ENCODE measurements around the gene XYLT1. TPM values are rescaled to one million over a fixed set of nuclear protein-coding genes. Genes with fewer than 3 reads are reported as not detected.

The XYLT1 gene
- total and polyA plus RNA-seq, 2 of the 13 experiments (the other 11 are each of a cell fraction or from before 2014, with no cell fraction given), result not detected

GRCh38 chr16:17171250-17172143 lies 299.3 kb downstream of the XYLT1 start (continued):
- no peak for TF ChIP-seq MEIS1 (CRISPR knock-in tag; IDR thresholded peaks at IDR 0.05; ENCODE audit: borderline replicate concordance)
- peak; percentile 71; the same call in 1 of the 2 replicates for TF ChIP-seq MIER2 (CRISPR knock-in tag; IDR thresholded peaks at IDR 0.05)
- TF ChIP-seq, protein P1, sequence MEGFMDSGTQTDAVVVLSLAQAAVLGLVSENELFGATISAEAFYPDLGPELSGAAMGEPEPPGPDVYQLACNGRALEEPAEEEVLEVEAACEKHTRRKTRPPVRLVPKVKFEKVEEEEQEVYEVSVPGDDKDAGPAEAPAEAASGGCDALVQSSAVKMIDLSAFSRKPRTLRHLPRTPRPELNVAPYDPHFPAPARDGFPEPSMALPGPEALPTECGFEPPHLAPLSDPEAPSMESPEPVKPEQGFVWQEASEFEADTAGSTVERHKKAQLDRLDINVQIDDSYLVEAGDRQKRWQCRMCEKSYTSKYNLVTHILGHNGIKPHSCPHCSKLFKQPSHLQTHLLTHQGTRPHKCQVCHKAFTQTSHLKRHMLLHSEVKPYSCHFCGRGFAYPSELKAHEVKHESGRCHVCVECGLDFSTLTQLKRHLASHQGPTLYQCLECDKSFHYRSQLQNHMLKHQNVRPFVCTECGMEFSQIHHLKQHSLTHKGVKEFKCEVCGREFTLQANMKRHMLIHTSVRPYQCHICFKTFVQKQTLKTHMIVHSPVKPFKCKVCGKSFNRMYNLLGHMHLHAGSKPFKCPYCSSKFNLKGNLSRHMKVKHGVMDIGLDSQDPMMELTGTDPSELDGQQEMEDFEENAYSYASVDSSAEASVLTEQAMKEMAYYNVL (CRISPR knock-in tag; IDR thresholded peaks at IDR 0.05; ENCODE audit: borderline replicate concordance), result no peak
- TF ChIP-seq, protein P2, sequence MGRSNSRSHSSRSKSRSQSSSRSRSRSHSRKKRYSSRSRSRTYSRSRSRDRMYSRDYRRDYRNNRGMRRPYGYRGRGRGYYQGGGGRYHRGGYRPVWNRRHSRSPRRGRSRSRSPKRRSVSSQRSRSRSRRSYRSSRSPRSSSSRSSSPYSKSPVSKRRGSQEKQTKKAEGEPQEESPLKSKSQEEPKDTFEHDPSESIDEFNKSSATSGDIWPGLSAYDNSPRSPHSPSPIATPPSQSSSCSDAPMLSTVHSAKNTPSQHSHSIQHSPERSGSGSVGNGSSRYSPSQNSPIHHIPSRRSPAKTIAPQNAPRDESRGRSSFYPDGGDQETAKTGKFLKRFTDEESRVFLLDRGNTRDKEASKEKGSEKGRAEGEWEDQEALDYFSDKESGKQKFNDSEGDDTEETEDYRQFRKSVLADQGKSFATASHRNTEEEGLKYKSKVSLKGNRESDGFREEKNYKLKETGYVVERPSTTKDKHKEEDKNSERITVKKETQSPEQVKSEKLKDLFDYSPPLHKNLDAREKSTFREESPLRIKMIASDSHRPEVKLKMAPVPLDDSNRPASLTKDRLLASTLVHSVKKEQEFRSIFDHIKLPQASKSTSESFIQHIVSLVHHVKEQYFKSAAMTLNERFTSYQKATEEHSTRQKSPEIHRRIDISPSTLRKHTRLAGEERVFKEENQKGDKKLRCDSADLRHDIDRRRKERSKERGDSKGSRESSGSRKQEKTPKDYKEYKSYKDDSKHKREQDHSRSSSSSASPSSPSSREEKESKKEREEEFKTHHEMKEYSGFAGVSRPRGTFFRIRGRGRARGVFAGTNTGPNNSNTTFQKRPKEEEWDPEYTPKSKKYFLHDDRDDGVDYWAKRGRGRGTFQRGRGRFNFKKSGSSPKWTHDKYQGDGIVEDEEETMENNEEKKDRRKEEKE (IDR thresholded peaks at IDR 0.05), result no peak
- no peak for TF ChIP-seq ZBTB8A (CRISPR knock-in tag; IDR thresholded peaks at IDR 0.05; ENCODE audit: borderline replicate concordance, low read depth)
- 0 out of 2 replicates have a peak, but pooled peaks have one; percentile 22 for TF ChIP-seq NR2F6 (IDR thresholded peaks at IDR 0.05)
- no peak for TF ChIP-seq NR2F6 (CRISPR knock-in tag; IDR thresholded peaks at IDR 0.05)
- no peak for TF ChIP-seq CHD2 (IDR thresholded peaks at IDR 0.05; ENCODE audit: low read depth, low read length)
- TF ChIP-seq ZNF460 (CRISPR knock-in tag; IDR thresholded peaks at IDR 0.05; ENCODE audit: borderline replicate concordance), result no peak
- no peak for TF ChIP-seq ZNF160 (CRISPR knock-in tag; IDR thresholded peaks at IDR 0.05)
- TF ChIP-seq GATAD2A (CRISPR knock-in tag; IDR thresholded peaks at IDR 0.05), result peak; percentile 79
- TF ChIP-seq REPIN1 (CRISPR knock-in tag; IDR thresholded peaks at IDR 0.05; ENCODE audit: borderline replicate concordance, low read depth), result no peak
- no peak for TF ChIP-seq PITX1 (CRISPR knock-in tag; IDR thresholded peaks at IDR 0.05)
- TF ChIP-seq ZNF18 (CRISPR knock-in tag; IDR thresholded peaks at IDR 0.05; ENCODE audit: insufficient replicate concordance), result no peak
- TF ChIP-seq MAX (IDR thresholded peaks at IDR 0.05), result 0 out of 2 replicates have a peak, but pooled peaks have one; percentile 18
- no peak for TF ChIP-seq TRIM22 (IDR thresholded peaks at IDR 0.05)
- TF ChIP-seq FOSL2 (CRISPR knock-in tag; IDR thresholded peaks at IDR 0.05), result peak; percentile 43; the same call in 1 of the 2 replicates
- no peak for TF ChIP-seq NONO (IDR thresholded peaks at IDR 0.05)
- no peak for TF ChIP-seq NONO (CRISPR knock-in tag; conservative IDR thresholded peaks at IDR 0.05)
- TF ChIP-seq GABPA (IDR thresholded peaks at IDR 0.05; ENCODE audit: low read depth, low read length), result no peak
- TF ChIP-seq GABPA (CRISPR knock-in tag; IDR thresholded peaks at IDR 0.05; ENCODE audit: low read depth), result no peak
- TF ChIP-seq MAFF (IDR thresholded peaks at IDR 0.05; ENCODE audit: low read depth, low read length), result peak; percentile 0; the same call in 1 of the 2 replicates
- no peak for TF ChIP-seq FOXP1 (IDR thresholded peaks at IDR 0.05)
- peak; percentile 73 for TF ChIP-seq FOXP1 (CRISPR knock-in tag; IDR thresholded peaks at IDR 0.05)

All from HepG2 (cell line).